Esophagus squamous epithelium (tissue), 5 donors: Measurements from ENCODE around the gene BMPR1B. TPM values are rescaled to one million over a fixed set of nuclear protein-coding genes. Genes with fewer than 3 reads are reported as not detected.
"Not testable (repeated sequence)": the region's sequence is repeated elsewhere in the genome, so short reads cannot be mapped to it uniquely, and the experiment has no call there.

ENCODE experiments used
- DNase-seq: peaks from one replicate; lab custom pipeline; 2025; lab: John Stamatoyannopoulos, UW
- H3K27ac ChIP-seq, 4 donors: fragments of 200-600 bp; sonication (generic); one replicate each; pipeline ENCODE4 v1.5.1; 2016 to 2019; ENCODE audit warnings: mild to moderate bottlenecking in 1 of 4
- H3K27me3 ChIP-seq, 4 donors: fragments of 200-600 bp; sonication (generic); 1 replicate in 3 of 4; 2 replicates in 1 of 4; pipeline versions ENCODE4 v1.5.1 to v1.6.0; 2017 to 2021; ENCODE audit warnings: antibody characterized with exemption in 1 of 4
- H3K36me3 ChIP-seq, 3 donors: fragments of 200-600 bp; sonication (generic); one replicate each; pipeline ENCODE4 v1.5.1; 2016 to 2019
- H3K4me1 ChIP-seq, 3 donors: fragments of 200-600 bp; sonication (generic); one replicate each; pipeline ENCODE4 v1.5.1; 2017 to 2019
- H3K4me3 ChIP-seq, 4 donors: fragments of 200-600 bp; sonication (generic); 1 replicate in 3 of 4; 2 replicates in 1 of 4; pipeline ENCODE4 v1.5.1; 2016 to 2019; ENCODE audit warnings: mild to moderate bottlenecking in 2 of 4, moderate library complexity in 1 of 4
- H3K9me3 ChIP-seq, 3 donors: fragments of 200-600 bp; sonication (generic); one replicate each; pipeline ENCODE4 v1.5.1; 2016 to 2019
- POLR2A ChIP-seq, 4 donors: fragments of 450-650 bp; IDR thresholded peaks; one replicate each; pipeline ENCODE4 v1.6.1; 2017; ENCODE audit warnings: antibody characterized with exemption in 4 of 4, mild to moderate bottlenecking in 4 of 4, moderate library complexity in 3 of 4
- WGBS, 2 donors: methylation state at CpG; one replicate each; pipeline ENCODE4 v1.1.5; 2018; 5-methylcytosine and 5-hydroxymethylcytosine counted together
- intact Hi-C: fragments of 100-400 bp; cut with DNase I; formaldehyde crosslinking; loops from one replicate; pipeline ENCODE4 v1.15.0; 2022
- total RNA-seq, 4 donors: library from RNA; depleted of rRNA; stranded (reverse); fragments of >200 nt; gene quantifications; one replicate each; pipeline ENCODE4 v1.1.0, GENCODE V29; 2016
- TF ChIP-seq, protein P1 (sequence below), 6 experiments: fragments of 450-650 bp in 4 of 6; fragments of 200-600 bp in 2 of 6; sonication (generic) in 2 of 6; IDR thresholded peaks; one replicate each; pipeline ENCODE4 v1.5.1; 2016 to 2019; ENCODE audit warnings: antibody characterized with exemption in 6 of 6, mild to moderate bottlenecking in 4 of 6, moderate library complexity in 4 of 6
- donor health status: DM: yes; HTN: yes; CAD: no.

The BMPR1B gene
- total RNA-seq, 4 donors from 2014 or later = 0.09 to 0.66 (median 0.38) TPM; not detected in 1

DNA sequence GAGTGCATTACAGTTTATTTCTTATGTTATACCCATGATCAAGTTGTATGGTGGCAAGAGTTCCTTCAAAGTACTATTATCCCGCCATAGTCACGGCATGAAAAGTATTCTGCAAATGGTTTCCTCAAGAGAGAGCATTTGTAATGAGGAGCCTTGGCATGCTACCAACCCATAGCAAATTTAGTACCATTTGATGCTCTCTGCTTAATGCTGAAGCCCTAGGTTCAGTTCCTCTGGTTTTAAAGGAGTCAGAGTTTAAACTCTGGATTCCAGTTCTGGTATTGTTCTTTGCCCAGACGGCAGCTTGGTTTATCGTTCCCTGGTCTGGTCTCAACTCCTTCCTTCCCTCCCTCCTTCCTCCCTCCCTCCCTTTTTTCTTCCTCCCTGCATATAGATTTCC is 371.3 kb downstream of the BMPR1B start:
- DNase-seq = no peak
- intact Hi-C loops = no loop called here
- H3K9me3 ChIP-seq = no peaks in the 10 kb centered on the region
- no peaks in the 10 kb centered on the region for H3K27me3 ChIP-seq
- H3K36me3 ChIP-seq = no peaks in the 10 kb centered on the region
- peaks cover 0 to 3% (median 0%) of the 10 kb centered on the region in 3 donors for H3K4me1 ChIP-seq
- TF ChIP-seq, protein P1, sequence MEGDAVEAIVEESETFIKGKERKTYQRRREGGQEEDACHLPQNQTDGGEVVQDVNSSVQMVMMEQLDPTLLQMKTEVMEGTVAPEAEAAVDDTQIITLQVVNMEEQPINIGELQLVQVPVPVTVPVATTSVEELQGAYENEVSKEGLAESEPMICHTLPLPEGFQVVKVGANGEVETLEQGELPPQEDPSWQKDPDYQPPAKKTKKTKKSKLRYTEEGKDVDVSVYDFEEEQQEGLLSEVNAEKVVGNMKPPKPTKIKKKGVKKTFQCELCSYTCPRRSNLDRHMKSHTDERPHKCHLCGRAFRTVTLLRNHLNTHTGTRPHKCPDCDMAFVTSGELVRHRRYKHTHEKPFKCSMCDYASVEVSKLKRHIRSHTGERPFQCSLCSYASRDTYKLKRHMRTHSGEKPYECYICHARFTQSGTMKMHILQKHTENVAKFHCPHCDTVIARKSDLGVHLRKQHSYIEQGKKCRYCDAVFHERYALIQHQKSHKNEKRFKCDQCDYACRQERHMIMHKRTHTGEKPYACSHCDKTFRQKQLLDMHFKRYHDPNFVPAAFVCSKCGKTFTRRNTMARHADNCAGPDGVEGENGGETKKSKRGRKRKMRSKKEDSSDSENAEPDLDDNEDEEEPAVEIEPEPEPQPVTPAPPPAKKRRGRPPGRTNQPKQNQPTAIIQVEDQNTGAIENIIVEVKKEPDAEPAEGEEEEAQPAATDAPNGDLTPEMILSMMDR (IDR thresholded peaks at IDR 0.05) = no peak
- no peak for TF ChIP-seq POLR2A (IDR thresholded peaks at IDR 0.05)
- no peak overlapping the region for H3K4me3 ChIP-seq
- no peak overlapping the region for H3K27ac ChIP-seq
- 69 to 70% methylated on average over 4 of the region's 4 CpGs for WGBS, 2 donors

DNA sequence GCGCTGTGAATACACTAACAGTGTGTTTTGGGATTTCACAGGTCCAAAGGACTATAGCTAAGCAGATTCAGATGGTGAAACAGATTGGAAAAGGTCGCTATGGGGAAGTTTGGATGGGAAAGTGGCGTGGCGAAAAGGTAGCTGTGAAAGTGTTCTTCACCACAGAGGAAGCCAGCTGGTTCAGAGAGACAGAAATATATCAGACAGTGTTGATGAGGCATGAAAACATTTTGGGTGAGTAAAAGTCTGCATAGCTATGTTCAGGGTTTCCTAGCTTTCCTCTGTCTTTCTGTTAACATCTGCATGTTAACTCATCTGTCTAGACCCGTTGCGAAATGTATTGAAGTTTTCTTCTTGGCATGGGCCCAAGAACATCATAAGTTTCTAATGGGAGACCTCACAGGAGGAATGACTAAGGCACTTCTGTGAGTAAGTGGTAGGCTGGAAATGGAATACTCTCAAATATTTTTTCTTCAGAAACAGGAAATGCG is 372.1 kb downstream of the BMPR1B start:
- WGBS, 2 donors = 31 to 35% methylated on average over 7 of the region's 7 CpGs
- Histone ChIP-seq H3K4me1 (peaks cover 0 to 3% (median 0%) of the 10 kb centered on the region in 3 donors), H3K36me3 (no peaks in the 10 kb centered on the region), H3K4me3 (no peak overlapping the region), H3K27ac (no peak overlapping the region), H3K27me3 (no peaks in the 10 kb centered on the region), H3K9me3 (no peaks in the 10 kb centered on the region)
- no peak for TF ChIP-seq POLR2A (IDR thresholded peaks at IDR 0.05)
- TF ChIP-seq, protein P1 (IDR thresholded peaks at IDR 0.05) = no peak
- no peak for DNase-seq
- intact Hi-C loops = no loop called here

DNA sequence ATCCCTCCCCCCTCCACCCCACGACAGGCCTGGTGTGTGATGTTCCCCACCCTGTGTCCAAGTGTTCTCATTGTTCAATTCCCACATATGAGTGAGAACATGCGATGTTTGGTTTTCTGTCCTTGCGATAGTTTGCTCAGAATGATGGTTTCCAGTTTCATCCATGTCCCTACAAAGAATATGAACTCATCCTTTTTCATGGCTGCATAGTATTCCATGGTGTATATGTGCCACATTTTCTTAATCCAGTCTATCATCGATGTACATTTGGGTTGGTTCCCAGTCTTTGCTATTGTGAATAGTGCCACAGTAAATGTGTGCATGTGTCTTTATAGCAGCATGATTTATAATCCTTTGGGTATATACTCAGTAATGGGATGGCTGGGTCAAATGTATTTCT is 376.3 kb downstream of the BMPR1B start:
- H3K27me3 ChIP-seq, DNase-seq, H3K4me1 ChIP-seq, H3K9me3 ChIP-seq, H3K36me3 ChIP-seq, H3K4me3 ChIP-seq, H3K27ac ChIP-seq, intact Hi-C loops: not testable (repeated sequence)
- 93% methylated on average over 4 of the region's 4 CpGs for WGBS, 2 donors

DNA sequence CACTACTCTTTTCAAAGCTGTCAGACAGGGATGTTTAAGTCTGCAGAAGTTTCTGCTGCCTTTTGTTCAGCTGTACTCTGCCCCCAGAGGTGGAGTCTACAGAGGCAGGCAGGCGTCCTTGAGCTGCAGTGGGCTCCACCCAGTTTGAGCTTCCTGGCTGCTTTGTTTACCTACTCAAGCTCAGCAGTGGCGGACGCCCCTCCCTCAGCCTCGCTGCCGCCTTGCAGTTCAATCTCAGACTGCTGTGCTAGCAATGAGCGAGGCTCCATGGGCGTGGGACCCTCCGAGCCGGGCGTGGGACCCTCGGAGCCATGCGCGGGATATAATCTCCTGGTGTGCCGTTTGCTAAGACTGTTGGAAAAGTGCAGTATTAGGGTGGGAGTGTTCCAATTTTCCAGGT is 381.7 kb downstream of the BMPR1B start:
- H3K27me3 ChIP-seq, H3K9me3 ChIP-seq, intact Hi-C loops, H3K4me1 ChIP-seq, H3K36me3 ChIP-seq, DNase-seq, H3K27ac ChIP-seq, H3K4me3 ChIP-seq: not testable (repeated sequence)
- WGBS, 2 donors = 40 to 63% methylated on average over 1 of the region's 14 CpGs

DNA sequence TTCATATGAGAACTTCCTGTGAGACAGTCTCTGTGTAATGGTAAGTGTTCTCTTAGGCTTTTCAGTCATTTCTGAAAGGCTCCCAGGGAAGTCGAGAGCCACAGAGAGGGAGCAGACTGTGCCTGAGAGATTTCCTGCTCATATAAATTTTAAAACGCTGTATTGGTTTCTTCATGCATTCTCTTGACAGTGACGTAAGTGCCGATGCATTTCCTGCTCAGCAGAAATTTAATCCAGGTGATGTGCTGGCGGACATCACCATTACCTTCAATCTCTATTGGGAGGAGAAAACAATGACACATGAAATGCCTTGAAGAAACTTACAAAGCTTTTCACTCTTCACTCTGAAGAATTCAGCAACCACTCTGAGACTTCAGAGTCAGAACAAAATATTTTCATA is 383.6 kb downstream of the BMPR1B start:
- Histone ChIP-seq H3K27ac (no peak overlapping the region), H3K27me3 (no peaks in the 10 kb centered on the region), H3K4me3 (no peak overlapping the region), H3K36me3 (no peaks in the 10 kb centered on the region), H3K9me3 (no peaks in the 10 kb centered on the region), H3K4me1 (no peaks in the 10 kb centered on the region)
- WGBS, 2 donors = 68 to 85% methylated on average over 5 of the region's 5 CpGs
- intact Hi-C loops = no loop called here
- no peak for DNase-seq
- TF ChIP-seq POLR2A (IDR thresholded peaks at IDR 0.05) = no peak
- TF ChIP-seq, protein P1 (IDR thresholded peaks at IDR 0.05) = no peak

DNA sequence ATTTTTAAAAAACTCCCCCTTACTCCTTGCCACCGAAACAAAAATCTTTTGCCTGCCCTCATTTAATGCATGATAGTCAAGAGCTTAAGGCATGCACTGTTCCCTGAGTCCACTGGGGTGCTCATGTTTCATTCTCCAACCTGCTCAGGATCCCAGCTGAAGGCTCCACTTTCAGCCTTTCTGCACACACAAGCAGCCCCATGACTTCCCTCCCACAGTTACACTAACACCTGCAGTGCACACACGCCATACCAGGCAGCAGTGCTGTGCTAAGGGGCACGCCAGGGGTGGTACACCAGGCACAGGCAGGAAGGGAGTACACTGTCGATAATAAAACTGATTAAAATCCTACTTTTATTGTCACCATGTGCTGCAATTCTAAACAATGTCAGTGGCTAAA is 385.2 kb downstream of the BMPR1B start:
- no peaks in the 10 kb centered on the region for H3K4me1 ChIP-seq
- H3K27me3 ChIP-seq = no peaks in the 10 kb centered on the region
- H3K4me3 ChIP-seq = no peak overlapping the region
- H3K9me3 ChIP-seq = no peaks in the 10 kb centered on the region
- intact Hi-C loops = no loop called here
- H3K36me3 ChIP-seq = no peaks in the 10 kb centered on the region
- no peak for DNase-seq
- WGBS, 2 donors = 82 to 87% methylated on average over 3 to 4 of the region's 4 CpGs
- TF ChIP-seq, protein P1 (IDR thresholded peaks at IDR 0.05) = no peak
- no peak for TF ChIP-seq POLR2A (IDR thresholded peaks at IDR 0.05)
- no peak overlapping the region for H3K27ac ChIP-seq
